ENCODE measurements around the gene CTCFL.

GRCh38 chr20:57508381-57508780 is 16.6 kb downstream of the CTCFL start:
- no peak for TF ChIP-seq CTCF (IDR thresholded peaks at IDR 0.05; ENCODE audit: insufficient read depth, low read length)
- no peak for TF ChIP-seq POLR2AphosphoS5 (IDR thresholded peaks at IDR 0.05; ENCODE audit: low read depth)
- TF ChIP-seq GABPA (IDR thresholded peaks at IDR 0.05; ENCODE audit: low read depth), result no peak

Data from HL-60 (cell line).